ENCODE data around the gene CALR. TPM values are rescaled to one million over a fixed set of nuclear protein-coding genes. Genes with fewer than 3 reads are reported as not detected.

The CALR gene
- total and polyA plus RNA-seq, 7 donors, result 70.3 to 717 (median 187) TPM

DNA sequence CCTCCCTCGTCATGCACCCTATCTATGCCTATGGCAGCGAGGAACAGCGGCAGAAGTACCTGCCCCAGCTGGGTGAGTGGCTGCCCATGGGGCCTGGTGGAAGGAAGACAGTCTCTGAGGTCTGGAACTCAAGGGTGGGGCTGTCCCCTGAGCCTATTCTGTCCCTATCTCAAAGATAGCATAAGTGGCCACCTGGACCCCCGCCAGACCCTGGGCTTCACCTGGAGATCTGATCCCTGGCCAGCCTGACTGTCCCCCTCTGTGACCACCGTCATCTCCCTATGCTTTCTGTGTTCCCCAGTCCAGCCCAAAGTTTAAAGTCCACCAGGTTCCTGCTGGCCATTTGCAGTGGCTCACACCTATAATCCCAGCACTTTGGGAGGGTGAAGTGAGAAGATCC lies 44.8 kb upstream of the CALR start:
- no peak overlapping the region for H3K4me3 ChIP-seq
- H3K9me3 ChIP-seq, result no peaks in the 10 kb centered on the region
- intact Hi-C loops (cut with DNase I), result loop anchor here (5.0 kb wide), 1 partner anchor 39 kb away; the partner anchor contains the start of gene FARSA
- peaks cover 0 to 53% (median 18%) of the 10 kb centered on the region in 4 donors for H3K36me3 ChIP-seq
- no peaks in the 10 kb centered on the region for H3K27me3 ChIP-seq
- DNase-seq, result no peak
- H3K4me1 ChIP-seq, result peaks cover 0 to 24% (median 19%) of the 10 kb centered on the region in 4 donors
- WGBS, 2 donors, result 96 to 97% methylated on average over 5 of the region's 5 CpGs
- H3K27ac ChIP-seq, result no peak overlapping the region
- no peak for TF ChIP-seq POLR2AphosphoS5 (IDR thresholded peaks at IDR 0.05)
- TF ChIP-seq, protein P1, sequence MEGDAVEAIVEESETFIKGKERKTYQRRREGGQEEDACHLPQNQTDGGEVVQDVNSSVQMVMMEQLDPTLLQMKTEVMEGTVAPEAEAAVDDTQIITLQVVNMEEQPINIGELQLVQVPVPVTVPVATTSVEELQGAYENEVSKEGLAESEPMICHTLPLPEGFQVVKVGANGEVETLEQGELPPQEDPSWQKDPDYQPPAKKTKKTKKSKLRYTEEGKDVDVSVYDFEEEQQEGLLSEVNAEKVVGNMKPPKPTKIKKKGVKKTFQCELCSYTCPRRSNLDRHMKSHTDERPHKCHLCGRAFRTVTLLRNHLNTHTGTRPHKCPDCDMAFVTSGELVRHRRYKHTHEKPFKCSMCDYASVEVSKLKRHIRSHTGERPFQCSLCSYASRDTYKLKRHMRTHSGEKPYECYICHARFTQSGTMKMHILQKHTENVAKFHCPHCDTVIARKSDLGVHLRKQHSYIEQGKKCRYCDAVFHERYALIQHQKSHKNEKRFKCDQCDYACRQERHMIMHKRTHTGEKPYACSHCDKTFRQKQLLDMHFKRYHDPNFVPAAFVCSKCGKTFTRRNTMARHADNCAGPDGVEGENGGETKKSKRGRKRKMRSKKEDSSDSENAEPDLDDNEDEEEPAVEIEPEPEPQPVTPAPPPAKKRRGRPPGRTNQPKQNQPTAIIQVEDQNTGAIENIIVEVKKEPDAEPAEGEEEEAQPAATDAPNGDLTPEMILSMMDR (IDR thresholded peaks at IDR 0.05), result no peak
- TF ChIP-seq POLR2A (IDR thresholded peaks at IDR 0.05), result no peak
- no peak for TF ChIP-seq EP300 (IDR thresholded peaks at IDR 0.05)

DNA sequence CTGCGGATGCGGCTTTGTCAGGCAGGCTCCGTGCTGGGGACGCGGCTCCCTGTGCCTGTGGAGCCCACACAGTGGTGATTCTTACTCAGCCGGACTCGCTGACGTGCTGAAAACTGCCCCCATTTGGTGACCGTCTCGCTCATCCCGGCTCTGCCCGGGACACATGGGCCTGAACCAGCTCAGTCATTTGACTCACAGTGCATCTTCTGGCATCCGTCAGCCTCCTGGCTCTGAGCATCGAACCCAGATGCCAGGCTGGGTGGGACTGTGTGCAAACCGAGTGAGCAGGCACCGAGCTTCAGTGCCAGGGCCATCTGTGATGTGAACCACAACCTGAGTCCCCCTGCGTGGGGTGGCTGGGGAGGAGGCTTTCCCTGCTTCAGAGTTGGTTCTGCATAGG lies 41.9 kb upstream of the CALR start:
- Histone ChIP-seq H3K4me3 (no peak overlapping the region), H3K36me3 (peaks cover 4 to 68% (median 20%) of the 10 kb centered on the region in 4 donors), H3K27me3 (no peaks in the 10 kb centered on the region), H3K4me1 (peaks cover 0 to 15% (median 10%) of the 10 kb centered on the region in 4 donors), H3K9me3 (no peaks in the 10 kb centered on the region), H3K27ac (no peak overlapping the region)
- WGBS, 2 donors, result 97 to 98% methylated on average over 17 of the region's 17 CpGs
- intact Hi-C loops (cut with DNase I), result no loop called here
- TF ChIP-seq POLR2AphosphoS5 (IDR thresholded peaks at IDR 0.05) (no peak), EP300 (IDR thresholded peaks at IDR 0.05) (no peak), POLR2A (IDR thresholded peaks at IDR 0.05) (no peak)
- TF ChIP-seq, protein P1 (IDR thresholded peaks at IDR 0.05), result no peak
- no peak for DNase-seq

DNA sequence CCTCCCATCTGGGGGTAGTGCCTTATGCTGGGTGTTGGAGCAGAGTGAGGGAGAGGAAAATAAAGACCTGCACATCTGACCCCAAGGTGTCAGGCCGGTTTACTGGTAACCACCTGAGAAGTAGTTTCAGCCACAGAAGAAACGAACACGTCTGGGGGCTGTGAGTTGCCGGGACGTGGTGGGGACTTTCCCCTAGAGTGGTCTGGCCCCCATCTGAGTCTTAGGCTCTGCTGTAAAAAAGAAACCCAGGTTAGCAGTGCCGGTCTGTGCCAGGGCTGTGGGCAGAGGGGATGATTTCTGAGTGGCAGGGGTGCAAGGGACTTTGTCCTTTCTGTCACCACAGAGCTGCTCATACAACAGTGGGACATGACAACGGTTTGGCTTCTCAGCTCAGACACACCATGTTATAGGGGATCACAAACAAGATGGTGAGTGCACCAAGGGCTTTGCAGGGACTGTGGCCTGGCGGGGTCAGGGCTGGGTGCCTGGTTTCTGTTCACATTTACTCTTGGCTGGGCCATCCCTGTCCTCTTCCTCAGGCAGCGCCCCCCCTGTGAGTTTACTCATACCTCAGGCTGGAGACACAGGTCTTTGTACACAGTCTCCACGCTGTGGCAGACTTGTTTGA lies 38.4 kb upstream of the CALR start:
- no peak for DNase-seq
- intact Hi-C loops (cut with DNase I), result no loop called here
- no peaks in the 10 kb centered on the region for H3K9me3 ChIP-seq
- 80 to 88% methylated on average over 10 of the region's 10 CpGs for WGBS, 2 donors
- H3K4me3 ChIP-seq, result no peak overlapping the region
- no peak overlapping the region for H3K27ac ChIP-seq
- H3K36me3 ChIP-seq, result peaks cover 4 to 46% (median 17%) of the 10 kb centered on the region in 4 donors
- TF ChIP-seq POLR2AphosphoS5 (IDR thresholded peaks at IDR 0.05), result no peak
- TF ChIP-seq POLR2A (IDR thresholded peaks at IDR 0.05), result no peak
- no peaks in the 10 kb centered on the region for H3K27me3 ChIP-seq
- H3K4me1 ChIP-seq, result no peaks in the 10 kb centered on the region

DNA sequence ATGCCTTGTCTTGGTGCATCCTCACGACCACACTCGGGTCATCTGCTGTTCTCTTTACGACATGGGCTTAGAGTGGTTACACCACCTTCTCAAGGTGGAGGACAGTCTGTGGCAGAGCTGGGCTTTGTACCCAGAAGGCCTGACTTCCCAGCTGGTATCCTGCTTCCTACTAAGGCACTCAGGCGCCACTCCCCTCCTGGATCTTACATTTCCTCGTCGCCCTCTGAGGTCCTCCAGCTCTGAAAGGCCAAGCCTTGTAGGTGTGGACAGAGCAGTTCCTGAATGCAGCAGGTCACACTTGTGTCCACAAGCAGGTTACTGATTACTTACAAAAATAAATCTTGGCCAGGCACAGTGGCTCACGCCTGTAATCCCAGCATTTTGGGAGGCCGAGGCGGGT lies 31.2 kb upstream of the CALR start:
- H3K4me1 ChIP-seq, result peaks cover 0 to 5% (median 1%) of the 10 kb centered on the region in 4 donors
- WGBS, 2 donors, result 74 to 82% methylated on average over 9 of the region's 9 CpGs
- no peak overlapping the region for H3K4me3 ChIP-seq
- no peak overlapping the region for H3K27ac ChIP-seq
- intact Hi-C loops (cut with DNase I), result no loop called here
- DNase-seq, result no peak
- H3K36me3 ChIP-seq, result no peaks in the 10 kb centered on the region
- no peaks in the 10 kb centered on the region for H3K9me3 ChIP-seq
- TF ChIP-seq, protein P1 (IDR thresholded peaks at IDR 0.05), result no peak
- no peak for TF ChIP-seq EP300 (IDR thresholded peaks at IDR 0.05)
- no peak for TF ChIP-seq POLR2AphosphoS5 (IDR thresholded peaks at IDR 0.05)
- TF ChIP-seq POLR2A (IDR thresholded peaks at IDR 0.05), result no peak
- H3K27me3 ChIP-seq, result no peaks in the 10 kb centered on the region

DNA sequence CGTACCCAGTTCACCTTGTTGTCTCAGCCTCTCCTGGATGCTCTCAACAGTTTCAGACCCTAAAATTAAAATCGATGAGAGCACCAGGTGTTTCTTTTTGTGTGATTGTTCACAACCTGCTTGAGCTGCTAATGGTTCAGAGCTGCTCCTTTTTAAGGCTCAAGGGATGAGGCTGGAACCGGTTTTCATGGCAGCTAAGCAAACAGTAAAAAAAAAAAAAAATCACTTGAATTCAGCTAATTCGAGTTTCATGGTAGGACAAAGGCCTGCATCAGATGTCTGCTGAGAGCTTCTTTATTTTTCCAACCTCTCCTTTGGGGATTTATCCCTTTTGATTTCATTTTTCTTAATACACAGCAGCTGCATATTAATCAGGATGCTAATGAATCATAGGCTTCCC lies 25.8 kb upstream of the CALR start:
- Histone ChIP-seq H3K4me1 (peaks cover 4 to 27% (median 23%) of the 10 kb centered on the region in 4 donors), H3K36me3 (no peaks in the 10 kb centered on the region), H3K9me3 (no peaks in the 10 kb centered on the region), H3K4me3 (peak overlapping the region in 3 of 4 donors; percentile 9 to 32 (median 28)), H3K27me3 (no peaks in the 10 kb centered on the region), H3K27ac (peak overlapping the region; percentile 82 to 87 (median 85))
- TF ChIP-seq, protein P1 (IDR thresholded peaks at IDR 0.05), result no peak
- TF ChIP-seq POLR2A (IDR thresholded peaks at IDR 0.05) (no peak), EP300 (IDR thresholded peaks at IDR 0.05) (no peak), POLR2AphosphoS5 (IDR thresholded peaks at IDR 0.05) (no peak)
- no peak for DNase-seq
- intact Hi-C loops (cut with DNase I), result no loop called here
- 30 to 53% methylated on average over 4 of the region's 4 CpGs for WGBS, 2 donors
